GM20431 (cell line): ENCODE measurements around the gene ZNF467.

Source experiments
- in situ Hi-C: fragments of 300-500 bp; cut with MseI, MboI; formaldehyde crosslinking; loops from one replicate; pipeline ENCODE4 v1.15.0; 2020; ENCODE audit warnings: low sequenced_read_pairs; ENCODE audit not compliant: unreplicated experiment

ZNF467 gene

GRCh38 chr7:149719050-149719899 is 54.1 kb downstream of the ZNF467 start:
- in situ Hi-C loops = no loop called here

GRCh38 chr7:149718730-149719049 is 54.7 kb downstream of the ZNF467 start:
- in situ Hi-C loops = no loop called here

DNA sequence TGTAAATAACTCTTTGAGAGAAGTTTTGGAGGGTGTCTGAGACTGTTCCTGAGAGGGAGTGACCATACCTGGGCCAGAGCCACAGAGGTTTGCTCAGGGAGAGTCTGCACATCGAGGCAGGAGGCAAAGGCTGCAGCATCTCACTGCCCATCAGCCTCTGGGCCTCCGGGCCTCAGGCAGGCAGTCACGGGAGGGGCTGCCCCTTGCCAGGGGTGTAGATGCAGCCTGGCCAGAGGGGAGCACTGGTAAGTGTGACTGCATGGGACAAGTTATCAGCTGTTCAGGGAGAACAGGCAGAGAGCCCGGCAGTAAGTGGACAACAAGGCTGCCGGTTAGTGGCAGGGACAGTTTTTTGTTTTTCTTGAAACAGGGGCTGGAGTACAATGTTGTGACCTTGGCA is 55.9 kb downstream of the ZNF467 start:
- in situ Hi-C loops = no loop called here

DNA sequence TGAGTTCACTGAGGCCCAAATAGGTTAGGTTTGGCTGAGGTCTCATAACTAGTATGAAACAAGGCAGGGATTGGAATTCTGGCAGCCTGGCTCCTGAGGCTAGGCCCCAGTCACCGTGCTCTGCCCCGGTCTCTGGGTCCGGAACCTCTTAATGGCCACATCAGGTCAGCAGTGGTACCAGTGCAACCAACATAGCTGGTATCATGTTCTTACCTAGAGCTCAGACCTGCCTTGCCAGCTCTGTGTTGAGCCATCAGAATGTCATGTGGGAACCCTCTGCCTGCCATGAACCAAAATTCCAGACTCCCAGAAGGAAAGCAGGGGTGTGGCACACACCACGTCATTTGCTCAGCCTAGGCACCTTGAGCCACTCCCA is 56.5 kb downstream of the ZNF467 start:
- in situ Hi-C loops = no loop called here

- in situ Hi-C loops = no loop called here
Measured at GRCh38 chr7:149716007-149716931, 57.1 kb downstream of the ZNF467 start.

- in situ Hi-C loops = no loop called here
Measured at GRCh38 chr7:149715476-149715875, 57.9 kb downstream of the ZNF467 start.

DNA sequence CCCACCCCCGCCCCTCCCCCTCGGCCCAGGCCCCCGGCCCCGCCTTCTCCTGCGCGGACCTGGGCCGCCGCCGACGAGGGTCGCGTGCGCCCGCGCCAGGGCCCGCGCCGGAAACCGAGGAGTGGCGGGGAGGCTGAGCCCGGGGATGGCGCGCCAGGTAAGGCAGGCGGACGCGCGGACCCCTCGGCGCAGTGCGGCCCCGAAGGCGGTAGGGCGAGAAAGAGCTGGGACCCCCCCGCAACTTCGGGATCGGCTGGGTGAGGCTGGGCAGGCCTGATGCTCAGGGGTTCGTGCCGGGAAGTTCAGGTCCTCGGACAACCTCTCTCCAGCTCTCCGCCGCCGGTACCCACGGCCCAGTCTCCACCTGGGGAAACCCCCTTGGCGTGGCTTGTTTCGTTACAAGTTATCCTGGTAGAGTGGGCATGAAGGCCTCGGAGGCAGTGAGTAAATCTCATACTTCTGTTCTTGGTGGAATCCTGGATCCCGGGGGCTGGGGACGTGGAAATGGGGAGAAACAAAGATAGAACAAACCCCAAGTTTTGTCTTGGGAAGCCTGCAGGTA is 58.4 kb downstream of the ZNF467 start:
- in situ Hi-C loops = no loop called here
